NOMO-1 treated with dmso at 0.1 percent for 144 hours (cell line): ENCODE measurements around the gene EN1.
A peak's percentile ranks its signal among the peaks of the same experiment; 100 is the strongest.

Experiments
- DNase-seq: peaks from one replicate; lab custom pipeline; 2025; ENCODE audit not compliant: unreplicated experiment; lab: John Stamatoyannopoulos, UW

Gene EN1

GRCh38 chr2:118846953-118847761 is at the start of gene EN1:
Gene EN1 (minus strand): TSS chr2:118847648. CDS start chr2:118847167, 481 bp downstream.
- no peak for DNase-seq

- DNase-seq = no peak
These were observed 45.7 kb upstream of the EN1 start for GRCh38 chr2:118893100-118893499.

GRCh38 chr2:118889995-118890394 is 42.5 kb upstream of the EN1 start:
- DNase-seq = no peak

DNA sequence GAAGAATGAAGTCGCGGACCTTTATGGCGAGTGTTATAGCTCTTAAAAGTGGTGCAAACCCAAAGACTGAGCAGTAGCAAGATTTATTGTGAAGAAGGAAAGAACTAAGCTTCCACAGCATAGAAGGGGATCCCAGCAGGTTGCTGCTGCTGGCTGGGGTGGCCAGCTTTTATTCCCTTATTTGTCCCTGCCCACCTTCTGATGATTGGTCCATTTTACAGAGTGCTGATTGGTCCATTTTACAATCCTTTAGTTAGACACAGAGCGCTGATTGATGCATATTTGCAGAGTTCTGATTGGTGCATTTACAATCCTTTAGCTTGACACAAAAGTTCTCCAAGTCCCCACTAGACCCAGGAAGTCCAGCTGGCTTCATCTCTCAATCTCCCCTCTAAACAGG is 36.3 kb upstream of the EN1 start:
- DNase-seq = no peak

DNA sequence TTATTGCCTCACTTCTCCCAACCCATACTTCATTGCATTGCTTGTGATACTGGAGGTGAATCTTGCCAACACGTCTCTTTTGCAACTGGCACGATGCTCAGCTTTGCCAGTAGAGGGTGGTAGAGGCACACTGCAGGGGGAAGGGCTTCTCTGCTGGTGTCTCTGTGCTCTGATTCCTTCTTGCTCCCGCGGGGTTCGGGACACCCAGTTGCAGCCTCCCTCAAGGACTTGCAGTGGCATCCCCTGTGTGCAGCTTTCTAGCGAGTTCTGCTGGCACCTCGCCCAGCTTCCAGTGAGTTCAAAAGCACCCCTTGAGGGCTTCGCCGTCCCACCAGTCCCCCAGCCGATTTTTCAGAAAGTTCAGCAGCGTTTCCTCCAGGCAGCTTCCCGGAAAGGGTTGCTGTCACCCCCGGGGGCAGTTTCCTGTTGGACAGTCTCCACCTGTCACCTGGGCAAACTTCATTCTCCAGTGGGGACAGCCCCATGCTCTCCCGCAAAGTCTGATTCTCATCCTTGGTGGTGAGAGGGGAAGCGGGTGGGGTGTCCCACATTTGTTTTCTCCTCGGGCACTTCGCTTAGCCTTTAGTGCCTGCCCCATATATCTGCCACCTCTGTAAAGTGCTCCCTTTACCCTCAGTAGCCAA is 35.4 kb upstream of the EN1 start:
- peak; percentile 75 for DNase-seq

DNA sequence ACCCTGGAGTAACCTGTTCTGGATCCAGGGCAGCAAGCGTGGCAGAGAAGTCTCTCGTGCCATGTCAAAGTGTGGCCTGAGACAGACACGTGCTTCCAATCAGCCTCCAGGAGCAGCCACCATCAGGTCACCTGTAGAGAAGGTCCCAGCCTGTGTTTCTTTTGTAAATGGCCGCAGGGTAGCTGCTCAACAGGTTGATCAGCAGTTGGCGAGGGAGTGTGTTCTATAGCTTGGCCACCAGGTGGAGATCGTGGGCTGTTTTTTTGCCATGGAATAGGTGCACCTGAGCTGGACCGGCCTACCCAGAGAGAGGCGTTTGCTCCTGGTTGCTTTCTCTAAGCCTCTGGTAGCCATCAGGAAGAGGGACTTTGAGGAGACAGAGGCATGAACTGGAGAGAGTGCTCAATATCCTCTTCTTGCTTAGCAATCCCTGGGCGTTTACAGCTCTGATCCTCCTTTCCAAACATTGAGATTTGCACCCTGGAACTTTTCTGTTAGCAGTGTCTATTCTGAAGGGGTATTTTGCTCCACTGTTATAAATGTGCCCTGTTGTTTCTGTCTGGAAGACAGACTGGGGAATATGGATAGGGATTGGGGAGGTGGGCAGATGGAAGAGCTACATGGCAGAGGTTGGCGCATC is 34.2 kb upstream of the EN1 start:
- peak; percentile 40 for DNase-seq

DNA sequence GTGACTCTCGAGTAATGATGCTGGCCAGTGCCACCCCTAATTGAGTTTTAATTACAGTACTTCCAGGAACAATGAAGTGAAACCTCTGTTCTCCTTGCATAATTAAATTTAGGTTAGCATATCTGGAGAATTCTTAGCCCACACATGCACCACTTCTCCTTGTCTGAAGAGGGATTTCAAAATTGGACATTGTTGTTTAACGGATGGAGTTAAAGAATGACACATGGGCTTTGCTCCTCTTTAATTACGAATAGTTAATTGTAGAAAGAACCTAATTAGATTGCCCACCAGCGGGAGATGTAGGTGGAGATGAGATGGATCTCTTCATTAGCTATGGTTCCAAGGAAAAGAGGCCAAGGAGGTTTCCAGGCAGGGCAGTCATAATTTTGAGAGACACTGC is 33.1 kb upstream of the EN1 start:
- DNase-seq = peak; percentile 34

DNA sequence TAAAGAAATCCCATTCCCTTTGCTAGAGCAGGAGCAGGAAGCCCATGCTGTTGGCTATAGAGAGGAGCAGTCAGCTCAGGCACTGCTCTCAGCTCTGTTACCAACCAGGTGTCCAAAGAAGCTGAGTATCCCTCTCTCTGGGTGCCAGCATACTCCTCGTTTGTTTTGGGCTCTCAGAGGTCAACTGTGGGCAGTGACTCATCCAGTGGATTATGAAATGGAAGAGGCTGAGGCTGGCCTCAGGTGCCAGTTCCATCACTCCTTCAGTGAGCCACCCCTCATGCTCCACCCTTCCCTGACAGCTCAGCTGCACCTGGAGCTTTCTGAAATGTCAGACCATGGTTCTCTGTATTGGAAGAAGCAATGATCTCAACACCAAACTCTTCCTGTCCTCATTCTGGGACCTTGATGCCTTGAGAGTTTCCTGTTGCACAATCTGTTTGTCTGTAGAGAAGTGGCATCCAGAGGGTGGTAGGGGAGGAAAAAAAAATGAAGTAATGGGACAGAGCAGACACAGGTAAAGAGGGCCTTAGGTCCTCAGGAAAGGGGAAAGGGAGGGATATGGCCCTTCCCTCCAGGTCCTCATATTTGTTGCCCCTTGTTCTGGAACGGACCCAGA is 31.2 kb upstream of the EN1 start:
- no peak for DNase-seq

DNA sequence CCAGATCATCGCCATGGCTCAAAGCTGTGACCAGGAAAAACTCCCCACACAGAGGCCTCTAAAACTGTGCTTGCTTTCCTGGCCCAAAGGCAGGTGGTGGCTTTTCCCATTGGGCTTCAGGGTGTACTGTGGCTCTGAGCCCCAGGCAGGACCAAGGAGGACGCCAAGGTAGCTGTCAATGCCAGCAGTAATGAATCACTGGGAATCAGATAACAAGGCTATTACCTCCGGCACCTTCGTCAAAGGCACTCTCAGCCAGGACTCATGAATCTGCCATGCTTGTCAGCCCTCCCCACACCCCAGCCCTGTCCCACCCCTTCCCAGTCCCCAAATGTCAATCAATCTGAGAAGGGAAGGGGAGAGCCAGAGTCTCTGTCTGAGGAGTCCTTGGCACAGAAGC is 27.9 kb upstream of the EN1 start:
- DNase-seq = no peak

DNA sequence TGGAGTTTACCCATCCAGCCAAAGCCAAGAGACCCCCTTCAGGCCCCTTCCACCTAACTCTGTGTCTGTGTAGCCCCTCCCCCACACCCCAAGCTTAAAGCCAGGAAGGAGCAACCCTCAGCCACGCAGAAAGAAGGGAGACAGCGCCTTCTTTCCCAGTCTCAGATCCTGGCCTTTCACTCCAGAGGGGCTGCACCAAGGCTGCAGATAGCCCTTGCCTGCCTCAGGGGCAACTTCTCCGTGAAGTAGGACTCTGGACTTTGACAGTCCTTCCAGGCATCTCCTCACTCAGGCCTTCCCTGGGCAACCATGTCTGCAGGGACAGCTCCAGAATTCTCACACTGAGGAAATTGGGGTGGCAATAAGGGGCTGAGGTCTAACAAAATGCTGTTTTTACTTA is 26.9 kb upstream of the EN1 start:
- DNase-seq = no peak

- DNase-seq = no peak
These were observed 17.7 kb upstream of the EN1 start for GRCh38 chr2:118865106-118865505.

DNA sequence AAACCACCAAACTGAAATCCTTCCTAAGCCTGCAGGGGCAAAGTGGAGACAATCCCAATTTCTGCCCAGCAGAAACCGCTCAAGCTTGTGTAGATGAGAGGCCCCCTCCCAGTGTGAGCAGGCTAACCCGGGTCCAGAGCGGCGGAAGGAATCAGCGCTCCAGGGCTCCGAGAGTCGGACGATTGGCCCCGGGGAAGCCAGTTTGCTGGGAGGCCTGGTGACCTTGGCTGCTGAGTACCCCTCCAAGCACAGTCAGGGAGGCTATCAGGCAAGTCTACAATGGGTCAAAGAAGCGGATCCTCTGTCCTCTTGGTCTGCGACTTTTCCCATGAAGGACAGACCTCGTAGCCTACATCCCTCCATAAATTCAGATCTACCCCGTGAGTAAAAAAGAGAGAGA is 16.8 kb upstream of the EN1 start:
- DNase-seq = no peak

GRCh38 chr2:118861731-118862130 is 14.3 kb upstream of the EN1 start:
- no peak for DNase-seq

GRCh38 chr2:118861242-118861641 is 13.8 kb upstream of the EN1 start:
- no peak for DNase-seq

GRCh38 chr2:118860506-118860905 is 13.1 kb upstream of the EN1 start:
- DNase-seq = no peak

DNA sequence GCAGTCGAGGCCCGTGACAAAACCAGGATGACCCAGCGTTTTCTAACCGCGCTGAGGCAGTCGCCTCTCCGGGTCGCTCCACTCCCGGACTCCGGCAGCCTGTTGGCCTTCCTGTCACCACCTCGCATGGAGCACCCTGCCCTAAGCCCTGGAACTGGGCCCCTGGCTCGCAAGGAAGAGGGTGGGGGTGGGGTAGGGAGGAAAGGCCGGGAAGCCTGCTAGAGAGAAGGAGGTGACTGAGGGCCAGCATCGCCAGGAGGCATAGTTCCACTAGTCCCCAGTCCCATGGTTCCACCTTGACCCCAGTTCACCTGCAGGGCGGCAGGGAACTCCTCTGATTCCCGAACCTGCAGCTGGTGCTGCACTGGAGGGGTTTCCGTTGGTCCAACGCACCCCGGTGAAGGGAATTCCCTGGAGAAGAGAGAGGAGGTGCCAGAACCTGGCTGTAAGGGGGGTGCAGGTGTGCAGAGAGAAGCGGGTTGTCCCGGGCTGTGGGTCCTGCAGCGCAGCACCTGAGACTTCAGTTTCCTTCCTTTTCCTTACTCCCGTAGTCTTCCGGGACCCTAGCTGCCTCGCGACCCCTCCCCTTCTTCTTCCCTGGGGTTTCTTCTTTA is 11.8 kb upstream of the EN1 start:
- DNase-seq = no peak

DNA sequence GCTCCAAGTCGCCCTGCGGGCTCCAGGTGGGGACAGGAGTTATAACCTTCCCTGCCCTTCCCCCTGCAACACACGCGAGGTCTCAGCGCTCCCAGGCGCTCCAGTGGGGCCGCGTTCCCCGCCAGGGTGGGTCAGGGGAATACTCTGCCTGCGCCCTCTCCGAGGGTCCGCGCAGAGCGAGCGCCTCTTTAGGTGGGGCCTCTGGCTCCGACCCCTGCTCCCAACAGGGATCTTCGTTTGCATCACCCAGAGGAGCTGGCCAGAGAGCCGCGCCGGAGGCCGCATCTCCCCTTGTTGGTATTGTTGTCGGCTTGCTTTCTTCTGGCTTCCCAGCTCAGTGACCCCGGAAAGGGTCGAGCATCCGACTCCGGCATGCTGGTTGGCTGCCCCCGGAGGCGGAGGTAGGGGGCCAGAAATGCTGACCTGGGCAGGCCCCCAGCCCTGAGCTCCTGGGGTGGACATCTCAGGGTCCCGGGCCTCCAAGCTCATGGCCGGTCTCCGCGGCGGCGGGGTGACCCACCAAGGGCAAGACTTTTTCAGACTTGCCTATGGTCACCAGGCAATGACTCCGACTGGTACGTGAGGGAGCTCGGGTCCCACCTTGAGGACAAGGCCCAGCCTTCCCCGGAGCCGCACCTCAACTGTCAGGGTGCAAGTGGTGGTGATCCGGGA is 11.2 kb upstream of the EN1 start:
- DNase-seq = no peak

DNA sequence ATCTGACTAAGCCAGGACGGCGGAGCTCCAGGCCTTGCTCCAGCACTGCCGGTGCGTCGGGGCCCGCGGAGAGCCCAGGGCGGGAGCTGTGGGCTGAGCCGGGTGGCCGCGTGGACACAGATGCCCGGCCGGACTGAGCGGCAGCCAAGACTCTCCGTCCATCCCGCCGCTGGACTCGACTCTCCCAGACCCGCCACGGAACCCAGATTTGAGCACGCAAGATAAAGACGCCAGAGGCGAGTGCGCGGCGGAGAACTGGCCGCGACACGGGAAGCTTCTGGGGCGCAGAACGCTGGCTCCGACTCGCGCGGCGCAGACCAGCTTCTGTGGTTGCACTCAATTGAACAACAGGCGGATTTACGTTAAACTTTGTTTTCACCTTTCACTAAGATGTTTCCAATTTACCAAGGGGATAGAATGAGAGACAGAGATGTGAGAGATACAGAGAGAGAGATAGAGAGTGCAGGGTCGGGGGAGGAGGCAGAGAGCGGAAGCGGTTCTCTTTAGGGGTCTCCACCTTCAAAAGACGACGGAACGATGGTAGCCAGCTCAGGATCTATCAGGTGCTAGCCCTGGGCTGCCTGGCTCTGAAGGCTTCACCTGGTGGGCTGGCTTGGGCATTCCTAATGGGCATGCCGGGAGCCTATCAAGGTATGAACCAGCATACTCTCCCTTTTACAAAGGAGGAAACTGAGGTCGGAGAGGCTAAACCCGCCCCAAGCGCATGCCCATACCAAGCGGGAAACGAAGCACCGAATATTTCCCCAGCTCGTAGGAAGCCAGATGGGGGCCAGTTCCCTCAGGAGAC is 10.4 kb upstream of the EN1 start:
- no peak for DNase-seq

GRCh38 chr2:118856978-118857676 is 9.7 kb upstream of the EN1 start:
- DNase-seq = no peak
